ENCODE data around the gene NPR3.

- TF ChIP-seq EZH2 (IDR thresholded peaks at IDR 0.05): no peak
- no peak for TF ChIP-seq POLR2AphosphoS5 (IDR thresholded peaks at IDR 0.05; ENCODE audit: borderline replicate concordance, low read depth, low read length)
- TF ChIP-seq FOXP2 (optimal IDR thresholded peaks at IDR 0.05; ENCODE audit: control extremely low read depth, extremely low read length, insufficient read depth): no peak
Measured at GRCh38 chr5:32828492-32828891, 117.4 kb downstream of the NPR3 start.

All from SK-N-MC (cell line).